GM21576 (cell line): ENCODE data around the gene DCTN4.
"Not testable (repeated sequence)": the region's sequence is repeated elsewhere in the genome, so short reads cannot be mapped to it uniquely, and the experiment has no call there.

Experiments
- ATAC-seq: cut with Tn5 transposase; IDR thresholded peaks from one replicate; pipeline ENCODE4 v1.9.1; 2021; ENCODE audit warnings: mild to moderate bottlenecking, moderate library complexity; ENCODE audit not compliant: unreplicated experiment

Gene DCTN4

GRCh38 chr5:150778517-150779396, 19.9 kb upstream of the DCTN4 start, which contains the start of gene SMIM3:
Gene SMIM3, plus strand, starts transcription at chr5:150778757. Its CDS starts 16,684 bp downstream, at chr5:150795441.
- peak; percentile 34 for ATAC-seq

GRCh38 chr5:150778088-150778516, 19.3 kb upstream of the DCTN4 start:
- ATAC-seq, result no peak

- ATAC-seq, result no peak
These were observed 18.9 kb upstream of the DCTN4 start for GRCh38 chr5:150777685-150778084.

GRCh38 chr5:150774145-150774544, 15.3 kb upstream of the DCTN4 start:
- ATAC-seq, result no peak

- ATAC-seq, result no peak
These were observed 12.4 kb upstream of the DCTN4 start for GRCh38 chr5:150771034-150771795.

GRCh38 chr5:150766251-150766650, 7.4 kb upstream of the DCTN4 start:
- ATAC-seq, result no peak

- ATAC-seq, result no peak
These were observed 7.0 kb upstream of the DCTN4 start for GRCh38 chr5:150765799-150766169.

- no peak for ATAC-seq
These were observed 6.4 kb upstream of the DCTN4 start for GRCh38 chr5:150765011-150765798.

GRCh38 chr5:150764530-150764929, 5.7 kb upstream of the DCTN4 start:
- no peak for ATAC-seq

- no peak for ATAC-seq
These were observed 4.4 kb upstream of the DCTN4 start for GRCh38 chr5:150763023-150763769.

GRCh38 chr5:150762211-150762610, 3.4 kb upstream of the DCTN4 start:
- no peak for ATAC-seq

GRCh38 chr5:150759334-150759583, 442 bp upstream of the DCTN4 start:
- ATAC-seq, result no peak

GRCh38 chr5:150758203-150758530, 650 bp downstream of the DCTN4 start:
- peak; percentile 20 for ATAC-seq

- no peak for ATAC-seq
These were observed 1.6 kb downstream of the DCTN4 start for GRCh38 chr5:150757087-150757649.

GRCh38 chr5:150753863-150754262, 5.0 kb downstream of the DCTN4 start:
- no peak for ATAC-seq

- ATAC-seq, result no peak
These were observed 5.4 kb downstream of the DCTN4 start for GRCh38 chr5:150753463-150753862.

GRCh38 chr5:150751096-150751891, 7.5 kb downstream of the DCTN4 start:
- peak; percentile 55 for ATAC-seq

- no peak for ATAC-seq
These were observed 8.3 kb downstream of the DCTN4 start for GRCh38 chr5:150750469-150750868.

GRCh38 chr5:150743142-150743488, 15.7 kb downstream of the DCTN4 start:
- not testable (repeated sequence) for ATAC-seq
